Thoracic aorta (tissue), 2 donors: Measurements from ENCODE around the gene ARFGAP1. TPM values are rescaled to one million over a fixed set of nuclear protein-coding genes. Genes with fewer than 3 reads are reported as not detected.
A peak's percentile ranks its signal among the peaks of the same experiment; 100 is the strongest.

Experiments used
- ATAC-seq: fragments of 150-250 bp; one replicate; pipeline ENCODE4 v1.8.0; 2017; ENCODE audit warnings: low read depth; ENCODE audit not compliant: insufficient number of reproducible peaks, low FRiP score
- DNase-seq: peaks from one replicate; pipeline ENCODE4 v3.0.0-alpha.2; 2020; ENCODE audit warnings: low spot score
- H3K27ac ChIP-seq, 2 donors: fragments of 200-600 bp; sonication (generic); 1 replicate in 1 of 2; 2 replicates in 1 of 2; pipeline ENCODE4 v1.5.1; 2016; ENCODE audit warnings: mild to moderate bottlenecking in 2 of 2, moderate library complexity in 2 of 2
- H3K27me3 ChIP-seq: fragments of 200-600 bp; sonication (generic); replicated peaks from 2 replicates; pipeline ENCODE4 v1.6.0; 2016; ENCODE audit warnings: mild to moderate bottlenecking; ENCODE audit not compliant: insufficient read depth
- H3K36me3 ChIP-seq: fragments of 200-600 bp; sonication (generic); one replicate; pipeline ENCODE4 v1.5.1; 2016
- H3K4me1 ChIP-seq, 2 donors: fragments of 200-600 bp; sonication (generic); 1 replicate in 1 of 2; 2 replicates in 1 of 2; pipeline versions ENCODE4 v1.5.1 to v1.6.0; 2016; ENCODE audit warnings: low read depth in 2 of 2, mild to moderate bottlenecking in 1 of 2; ENCODE audit not compliant: control insufficient read depth in 1 of 2
- H3K4me3 ChIP-seq: fragments of 200-600 bp; sonication (generic); 2 replicates; pipeline ENCODE4 v1.5.1; 2016; ENCODE audit warnings: mild to moderate bottlenecking
- H3K9me3 ChIP-seq: fragments of 200-600 bp; sonication (generic); 2 replicates; pipeline ENCODE4 v1.5.1; 2016
- total RNA-seq, 2 donors: library from RNA; depleted of rRNA; stranded (reverse); fragments of >200 nt; gene quantifications; one replicate each; pipeline versions ENCODE4 v1.1.0 to v1.2.3, GENCODE V29; 2016
- TF ChIP-seq, protein P1 (sequence below): fragments of 200-600 bp; sonication (generic); IDR thresholded peaks from one replicate; pipeline ENCODE4 v1.5.1; 2019; ENCODE audit warnings: antibody characterized with exemption

Gene ARFGAP1
- total RNA-seq, 2 donors from 2014 or later: 110 to 119 TPM

DNA sequence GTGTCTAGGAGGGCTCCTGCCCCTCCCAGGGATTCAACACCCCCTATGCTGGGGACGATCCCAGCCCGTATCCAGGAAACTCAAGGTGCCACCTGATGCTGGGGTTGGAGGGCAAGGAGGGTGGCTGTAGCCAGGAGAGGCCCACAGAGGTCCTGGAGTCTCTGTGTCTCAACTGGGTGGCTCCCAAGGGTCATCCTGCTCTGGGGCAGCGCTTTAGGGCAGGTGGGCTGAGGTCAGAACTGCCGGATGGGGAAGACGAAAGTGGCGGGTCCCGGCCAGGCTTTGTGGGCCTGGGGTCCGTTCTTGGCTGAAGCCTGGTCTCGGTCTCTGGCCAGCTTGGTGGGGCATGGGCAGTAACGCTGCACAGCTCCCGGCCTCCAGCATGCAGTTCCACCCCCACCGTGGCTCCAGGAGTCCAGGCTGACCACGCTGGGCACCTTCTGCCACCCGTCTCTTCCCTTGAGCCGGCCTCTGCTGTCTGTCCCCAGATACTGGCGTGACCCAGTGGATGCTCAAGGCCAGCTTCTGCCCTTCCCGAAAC, 17.6 kb downstream of the ARFGAP1 start:
- no peaks in the 10 kb centered on the region for H3K9me3 ChIP-seq
- H3K4me3 ChIP-seq: no peak overlapping the region
- H3K27ac ChIP-seq: no peak overlapping the region
- no peak for DNase-seq
- TF ChIP-seq, protein P1, sequence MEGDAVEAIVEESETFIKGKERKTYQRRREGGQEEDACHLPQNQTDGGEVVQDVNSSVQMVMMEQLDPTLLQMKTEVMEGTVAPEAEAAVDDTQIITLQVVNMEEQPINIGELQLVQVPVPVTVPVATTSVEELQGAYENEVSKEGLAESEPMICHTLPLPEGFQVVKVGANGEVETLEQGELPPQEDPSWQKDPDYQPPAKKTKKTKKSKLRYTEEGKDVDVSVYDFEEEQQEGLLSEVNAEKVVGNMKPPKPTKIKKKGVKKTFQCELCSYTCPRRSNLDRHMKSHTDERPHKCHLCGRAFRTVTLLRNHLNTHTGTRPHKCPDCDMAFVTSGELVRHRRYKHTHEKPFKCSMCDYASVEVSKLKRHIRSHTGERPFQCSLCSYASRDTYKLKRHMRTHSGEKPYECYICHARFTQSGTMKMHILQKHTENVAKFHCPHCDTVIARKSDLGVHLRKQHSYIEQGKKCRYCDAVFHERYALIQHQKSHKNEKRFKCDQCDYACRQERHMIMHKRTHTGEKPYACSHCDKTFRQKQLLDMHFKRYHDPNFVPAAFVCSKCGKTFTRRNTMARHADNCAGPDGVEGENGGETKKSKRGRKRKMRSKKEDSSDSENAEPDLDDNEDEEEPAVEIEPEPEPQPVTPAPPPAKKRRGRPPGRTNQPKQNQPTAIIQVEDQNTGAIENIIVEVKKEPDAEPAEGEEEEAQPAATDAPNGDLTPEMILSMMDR: no peak
- no peaks in the 10 kb centered on the region for H3K27me3 ChIP-seq
- no peak for ATAC-seq
- peaks cover 28% of the 10 kb centered on the region for H3K36me3 ChIP-seq
- no peaks in the 10 kb centered on the region for H3K4me1 ChIP-seq

DNA sequence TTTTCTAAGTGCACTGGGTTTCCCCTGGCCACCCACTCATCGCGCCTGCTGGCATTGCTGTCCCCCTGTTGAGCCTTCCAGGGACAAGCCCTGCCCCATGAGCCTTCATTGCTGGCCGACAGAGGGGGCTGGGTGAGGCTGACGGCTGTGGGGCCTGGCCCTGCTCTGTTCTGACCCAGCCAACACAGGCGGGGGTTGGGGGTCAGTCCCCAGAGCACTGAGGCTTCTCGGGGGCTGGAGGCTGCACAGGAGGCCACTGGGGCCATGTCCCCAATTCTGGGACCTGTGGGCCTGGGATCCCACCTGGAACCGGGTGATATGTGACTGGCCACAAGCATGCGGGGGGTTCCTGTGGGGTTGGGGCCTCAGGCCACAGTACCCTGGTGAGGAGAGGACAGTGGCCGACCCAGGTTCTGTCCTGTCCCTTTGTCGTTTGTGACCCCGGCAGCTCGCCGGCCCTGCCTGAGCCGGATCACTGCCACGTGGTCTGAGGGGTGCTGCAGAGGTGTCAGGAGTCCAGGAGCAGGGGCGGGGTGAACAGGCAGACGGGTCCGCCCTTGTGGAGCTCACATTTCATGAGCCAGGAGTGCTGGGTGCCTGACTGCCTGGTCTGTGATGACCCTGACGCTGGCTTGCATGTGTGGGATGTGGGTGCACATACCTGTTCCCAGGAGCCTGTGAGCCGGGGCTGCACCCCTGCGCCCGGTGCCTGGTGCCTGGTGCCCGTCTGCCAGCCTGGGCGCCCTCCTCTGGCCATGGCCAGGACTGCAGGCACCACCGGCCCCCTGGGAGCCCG, 18.3 kb downstream of the ARFGAP1 start:
- no peak overlapping the region for H3K27ac ChIP-seq
- no peaks in the 10 kb centered on the region for H3K4me1 ChIP-seq
- ATAC-seq (no peak), DNase-seq (no peak)
- H3K4me3 ChIP-seq: no peak overlapping the region
- no peaks in the 10 kb centered on the region for H3K9me3 ChIP-seq
- no peaks in the 10 kb centered on the region for H3K27me3 ChIP-seq
- peaks cover 23% of the 10 kb centered on the region for H3K36me3 ChIP-seq
- TF ChIP-seq, protein P1: peak; percentile 67

DNA sequence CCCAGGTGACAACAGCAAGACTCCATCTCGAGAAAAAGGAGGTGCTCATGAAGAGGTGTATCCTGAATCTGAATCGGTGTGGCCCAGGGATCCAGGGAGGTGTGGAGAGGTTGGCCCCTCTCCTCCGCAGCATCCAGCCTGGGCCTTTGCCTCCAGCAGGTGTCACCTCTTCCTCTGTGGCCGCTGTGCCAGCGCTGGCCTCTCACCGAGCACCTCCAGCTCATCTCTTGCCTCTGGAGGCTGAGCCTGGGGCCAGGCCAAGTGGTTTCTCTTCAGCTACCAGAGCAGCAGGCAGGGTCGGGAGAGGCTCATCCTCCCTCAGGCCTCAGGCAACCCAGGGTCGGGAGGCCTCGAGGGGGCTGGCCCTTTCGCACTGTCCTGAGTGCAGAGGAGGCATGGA, 19.2 kb downstream of the ARFGAP1 start:
- Histone ChIP-seq H3K9me3 (no peaks in the 10 kb centered on the region), H3K4me1 (no peaks in the 10 kb centered on the region), H3K27ac (no peak overlapping the region), H3K36me3 (peaks cover 17% of the 10 kb centered on the region), H3K27me3 (no peaks in the 10 kb centered on the region), H3K4me3 (no peak overlapping the region)
- ATAC-seq (no peak), DNase-seq (no peak)
- TF ChIP-seq, protein P1: no peak

DNA sequence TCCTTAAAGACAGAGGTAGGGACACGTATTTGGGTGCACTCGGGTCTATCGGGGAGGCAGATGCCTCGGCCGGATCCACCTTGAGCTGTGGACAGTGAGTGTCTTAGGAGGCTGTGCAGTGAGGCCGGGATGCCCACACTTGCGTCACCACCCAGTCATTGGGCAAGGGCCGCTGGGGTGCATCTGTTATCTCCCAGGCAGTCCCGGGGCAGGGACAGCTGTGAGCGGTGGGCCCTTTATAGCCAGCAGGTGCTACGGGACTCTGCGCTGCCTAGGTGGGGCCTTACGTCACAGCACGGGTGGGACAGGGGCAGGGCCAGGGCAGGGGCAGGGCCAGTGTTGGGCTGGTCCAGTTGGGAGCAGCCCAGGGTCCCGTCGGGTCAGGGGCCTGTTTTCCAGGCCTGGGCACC, 19.7 kb downstream of the ARFGAP1 start:
- TF ChIP-seq, protein P1: no peak
- Histone ChIP-seq H3K27me3 (no peaks in the 10 kb centered on the region), H3K27ac (no peak overlapping the region), H3K9me3 (no peaks in the 10 kb centered on the region), H3K4me3 (no peak overlapping the region), H3K4me1 (no peaks in the 10 kb centered on the region), H3K36me3 (peaks cover 17% of the 10 kb centered on the region)
- no peak for DNase-seq
- ATAC-seq: no peak

DNA sequence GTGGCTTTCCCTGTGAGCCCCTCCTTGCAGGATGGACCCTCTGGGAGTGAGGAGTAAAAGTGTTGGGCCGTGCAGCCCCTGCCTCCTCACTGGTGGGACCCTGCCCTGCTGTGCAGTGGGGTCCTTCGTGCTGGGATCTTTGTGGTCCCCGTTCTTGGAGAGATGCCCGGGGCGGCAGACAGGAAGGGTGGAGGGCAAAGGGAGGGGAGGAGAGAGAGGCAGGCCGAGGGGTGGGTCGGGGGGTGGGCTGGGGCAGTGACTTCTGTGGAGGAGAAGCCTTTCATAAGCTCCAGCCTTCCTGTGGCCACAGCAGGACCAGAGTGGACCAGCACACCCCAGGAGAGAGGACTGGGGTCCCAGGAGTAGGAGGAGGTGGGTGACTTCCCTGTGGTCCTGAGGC, 20.3 kb downstream of the ARFGAP1 start, which contains the start of gene COL20A1:
Gene COL20A1, plus strand, starts transcription at position 283 of the 400 bp plus-strand sequence. CDS start 1,922 bp downstream, outside the sequence.
- H3K4me3 ChIP-seq: no peak within 1 kb of the TSS
- no peaks in the 10 kb centered on the region for H3K27me3 ChIP-seq
- ATAC-seq: no peak
- peaks cover 13% of the 10 kb centered on the region for H3K36me3 ChIP-seq
- no peak within 1 kb of the TSS for H3K27ac ChIP-seq
- no peaks in the 10 kb centered on the region for H3K9me3 ChIP-seq
- TF ChIP-seq, protein P1: no peak
- H3K4me1 ChIP-seq: no peaks in the 10 kb centered on the region
- DNase-seq: no peak
